T-helper 9 cell (primary cell): ENCODE data around the gene HSPA12B.

Experiments used
- DNase-seq: peaks from one replicate; pipeline ENCODE4 v3.0.0-alpha.2; 2020

The HSPA12B gene

DNA sequence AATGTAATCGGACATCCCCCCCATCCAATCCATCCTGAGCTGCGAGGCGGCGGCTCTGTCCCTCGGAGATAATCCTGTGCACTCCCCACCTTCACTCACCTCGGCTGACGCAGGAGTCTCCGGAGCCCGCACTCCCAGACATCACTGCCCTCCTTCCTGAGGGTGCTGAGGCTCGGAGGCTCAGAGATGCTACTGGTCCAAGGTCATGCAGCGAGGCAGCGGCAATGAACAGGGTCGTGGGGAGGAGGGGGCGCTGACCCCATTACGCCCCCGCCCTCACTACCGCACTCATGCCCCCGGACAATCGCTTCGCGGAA is 34.6 kb downstream of the HSPA12B start:
- no peak for DNase-seq

DNA sequence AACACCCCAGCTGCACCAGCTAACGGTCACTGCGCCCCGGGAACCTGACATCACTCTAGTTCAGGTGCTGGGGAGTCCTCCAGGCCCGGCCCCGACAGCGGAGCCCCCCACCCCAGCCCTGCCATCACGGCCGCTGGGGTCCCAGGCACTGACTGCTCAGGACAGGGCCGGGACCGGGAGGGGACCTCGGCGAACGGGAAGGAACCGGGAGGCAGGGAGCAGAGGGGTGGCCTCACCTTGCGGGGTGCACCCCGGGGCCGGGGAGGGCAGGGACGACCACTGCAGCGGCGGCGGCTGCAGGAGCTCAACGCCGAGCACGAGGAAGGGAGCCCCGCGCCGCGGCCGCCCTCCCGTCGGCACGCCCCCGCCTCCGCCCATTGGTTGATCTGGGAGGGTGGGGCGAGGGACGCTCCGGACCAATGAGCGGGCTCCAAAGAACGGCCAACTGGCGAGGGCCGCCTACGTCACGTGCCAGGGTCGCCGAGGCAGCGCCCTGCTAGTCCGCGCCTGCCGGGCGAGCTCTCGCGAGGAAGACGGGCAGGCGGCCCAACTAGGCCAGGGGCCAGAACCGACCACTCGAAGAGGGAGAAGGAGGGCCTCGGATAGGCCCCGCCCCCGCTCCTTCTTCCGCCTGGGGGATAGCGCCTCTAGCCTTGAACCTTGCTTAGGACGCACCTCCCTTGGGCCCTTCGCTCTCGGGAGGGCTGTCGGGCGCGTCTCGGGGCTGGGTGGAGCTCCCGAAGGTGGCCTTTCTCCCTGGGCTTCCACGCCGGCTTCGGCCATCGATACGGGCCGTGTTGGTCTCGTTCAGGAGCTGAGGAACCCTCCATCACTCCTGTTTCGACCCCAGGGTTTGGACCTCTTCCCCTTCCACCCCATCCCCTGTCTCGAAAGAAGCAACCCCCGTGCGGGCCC is 35.2 kb downstream of the HSPA12B start, which contains the start of gene ADISSP:
Gene ADISSP (minus strand): TSS at position 327 of the 915 bp plus-strand sequence. CDS start 7,653 bp downstream, outside the sequence.
- peak; percentile 94 for DNase-seq

DNA sequence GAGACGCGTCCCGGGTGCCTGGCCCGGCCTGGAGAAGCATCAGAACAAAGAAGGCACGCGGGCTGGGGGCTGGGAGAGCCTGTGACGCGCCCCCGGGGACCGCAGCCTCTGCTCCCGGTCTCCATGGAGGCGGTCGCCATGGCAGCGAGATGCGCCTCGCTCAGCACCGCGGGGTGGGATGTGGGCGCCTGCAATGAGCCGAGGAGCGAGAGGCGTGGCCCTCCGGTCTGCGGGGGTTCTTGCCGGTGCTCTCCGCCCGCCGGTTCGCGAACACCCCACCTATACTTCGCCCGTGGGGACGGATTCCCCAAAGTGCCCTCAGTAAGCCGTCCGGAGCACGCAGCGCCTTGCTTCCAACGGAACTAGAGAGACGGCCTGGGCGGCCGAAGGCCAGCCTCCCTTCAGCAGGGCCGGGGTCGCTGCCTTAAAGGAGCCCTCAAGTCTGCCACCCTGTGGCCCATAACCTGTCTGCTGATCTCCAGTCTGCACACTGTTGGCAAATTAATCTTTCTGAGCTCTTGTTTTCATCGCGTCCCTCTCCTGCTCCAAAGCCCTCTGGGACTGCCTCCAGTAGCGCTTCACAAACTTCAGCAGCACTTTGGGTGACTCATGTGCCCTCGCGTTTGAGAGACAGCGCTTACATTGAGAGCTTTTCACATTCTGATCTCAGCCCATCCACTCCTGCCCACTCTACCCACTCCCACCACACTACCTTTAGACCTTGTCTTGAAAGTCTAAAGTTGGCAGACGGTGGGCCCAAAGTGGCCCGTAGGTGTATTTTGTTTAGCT is 36.1 kb downstream of the HSPA12B start:
- DNase-seq: peak; percentile 86

DNA sequence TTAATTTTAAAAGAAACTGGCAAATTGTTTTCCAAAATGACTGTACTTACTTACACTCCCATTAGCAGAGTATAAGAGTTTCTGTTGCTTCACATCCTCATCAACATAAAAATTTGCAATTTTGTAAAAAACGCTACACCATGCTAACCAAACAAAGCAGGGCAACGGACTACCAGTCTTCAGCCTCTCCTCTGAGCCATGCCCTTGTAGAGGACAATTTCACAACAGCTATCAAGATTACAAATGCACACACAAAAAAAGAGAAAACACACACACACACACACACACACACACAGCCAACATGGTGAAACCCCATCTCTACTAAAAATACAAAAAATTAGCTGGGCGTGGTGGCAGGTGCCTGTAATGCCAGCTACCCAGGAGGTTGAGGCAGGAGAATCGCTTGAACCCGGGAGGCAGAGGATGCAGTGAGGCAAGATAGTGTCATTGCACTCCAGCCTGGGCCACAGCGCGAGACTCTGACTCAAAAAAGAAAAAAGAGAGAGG is 39.1 kb downstream of the HSPA12B start:
- no peak for DNase-seq

DNA sequence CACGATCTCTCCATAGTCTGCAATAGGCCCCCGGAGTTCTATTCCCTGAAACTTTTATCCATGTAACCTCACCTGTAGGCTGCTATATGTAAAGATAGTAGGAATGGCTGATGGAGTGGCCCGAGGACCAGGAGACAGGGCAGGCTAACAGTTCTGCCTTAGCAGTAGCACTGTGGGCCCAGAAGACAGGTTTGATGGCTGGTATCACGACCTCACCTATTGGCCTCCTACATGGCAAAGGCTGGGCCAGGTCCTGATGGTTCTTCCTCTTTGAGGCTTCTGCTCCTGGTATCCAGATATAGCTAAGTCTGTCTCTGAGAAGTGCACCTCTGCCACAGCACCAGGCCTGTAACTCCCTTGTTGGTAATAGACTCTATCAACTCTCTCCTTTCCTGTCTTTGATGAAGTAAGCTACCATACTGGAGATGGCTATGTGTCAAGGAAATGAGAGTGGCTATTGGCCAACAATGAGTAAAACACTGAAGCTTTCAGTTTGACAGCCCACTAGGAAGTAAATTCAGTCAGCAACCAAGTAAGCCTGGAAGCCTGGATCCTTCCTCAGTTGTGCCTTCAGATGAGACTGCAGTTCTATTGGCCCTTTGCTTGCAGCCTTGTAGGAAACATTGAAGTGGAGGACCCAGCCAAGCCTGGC is 43.1 kb downstream of the HSPA12B start:
- no peak for DNase-seq

DNA sequence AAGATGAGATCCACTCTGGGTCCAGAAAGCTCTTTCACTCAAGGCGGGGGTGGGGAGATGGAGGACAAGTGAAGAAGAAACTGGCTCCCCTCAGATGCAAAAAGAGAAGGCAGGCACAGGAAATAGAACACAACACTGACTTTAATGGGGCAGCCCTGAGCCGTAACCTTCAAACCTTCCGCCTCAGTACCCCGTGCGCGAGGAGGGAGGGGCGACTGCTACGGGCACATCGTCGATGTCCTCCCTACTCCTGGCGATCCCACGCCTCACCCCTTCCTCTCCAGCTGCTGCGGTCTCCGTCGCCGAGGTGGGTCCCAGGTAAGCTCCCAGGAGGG is 44.9 kb downstream of the HSPA12B start:
- no peak for DNase-seq

DNA sequence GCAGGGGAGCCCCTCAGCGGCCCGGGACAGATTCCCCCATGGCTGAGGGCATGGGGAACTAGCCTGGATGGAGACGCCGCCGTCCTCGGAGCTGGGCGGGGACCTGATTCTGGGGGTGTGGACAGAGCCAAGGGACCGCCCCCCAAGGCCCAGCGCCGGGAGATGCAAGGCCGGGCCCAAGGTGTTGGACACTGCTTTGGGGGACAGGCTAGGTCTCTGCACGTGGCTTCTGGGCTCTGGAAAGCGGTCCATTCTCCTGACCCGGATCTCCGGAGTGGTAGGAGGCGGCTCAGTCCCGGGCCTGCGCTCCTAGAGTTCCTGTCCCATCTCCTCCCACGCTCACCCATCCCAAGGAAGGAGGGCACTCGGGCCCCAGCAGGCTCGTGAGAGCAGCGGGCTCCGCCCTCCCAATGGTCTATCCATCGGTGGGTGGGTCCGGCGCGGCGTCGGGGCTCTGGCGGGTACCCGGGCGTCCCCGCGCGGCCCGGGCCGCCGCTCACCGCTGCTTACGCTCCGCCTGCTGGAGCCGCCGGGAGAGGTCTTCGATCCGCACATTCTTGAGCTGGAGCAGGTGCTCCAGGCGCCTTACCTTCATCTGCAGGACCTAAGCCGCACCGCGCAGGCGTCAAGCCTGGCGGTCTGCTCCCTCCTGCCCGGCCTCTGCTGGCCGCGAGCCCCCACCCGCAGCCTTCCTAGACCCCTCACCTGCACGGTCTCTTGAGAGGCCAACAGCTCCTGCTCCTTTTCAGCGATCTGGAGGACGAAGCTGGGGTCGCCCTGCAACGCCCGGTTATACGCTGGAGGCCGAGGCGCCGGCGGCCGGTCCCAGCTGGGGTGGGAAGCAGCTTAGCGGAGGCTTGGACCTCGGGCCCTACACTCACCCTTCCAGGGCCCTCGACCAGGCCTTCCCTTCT is 45.5 kb downstream of the HSPA12B start:
- no peak for DNase-seq

DNA sequence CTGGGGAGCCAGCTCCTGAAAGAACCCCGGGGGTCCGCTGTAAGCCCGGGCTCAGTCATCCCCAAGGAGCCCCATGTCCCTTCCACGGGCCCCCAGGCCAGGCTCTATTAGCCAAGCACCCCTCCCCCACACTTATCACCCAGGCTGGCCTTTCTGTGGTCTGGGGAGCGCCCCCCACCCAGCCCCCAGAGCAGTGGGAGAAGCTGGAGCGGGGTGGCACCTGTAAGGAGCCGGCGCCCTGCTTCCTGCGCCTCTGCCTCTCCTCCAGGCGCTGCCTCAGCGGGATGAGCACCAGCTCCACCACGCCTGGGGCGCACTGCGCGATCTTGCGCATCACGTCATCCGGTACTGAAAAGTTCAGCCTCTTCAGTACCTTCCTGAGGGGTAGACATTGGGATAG is 46.5 kb downstream of the HSPA12B start:
- no peak for DNase-seq

DNA sequence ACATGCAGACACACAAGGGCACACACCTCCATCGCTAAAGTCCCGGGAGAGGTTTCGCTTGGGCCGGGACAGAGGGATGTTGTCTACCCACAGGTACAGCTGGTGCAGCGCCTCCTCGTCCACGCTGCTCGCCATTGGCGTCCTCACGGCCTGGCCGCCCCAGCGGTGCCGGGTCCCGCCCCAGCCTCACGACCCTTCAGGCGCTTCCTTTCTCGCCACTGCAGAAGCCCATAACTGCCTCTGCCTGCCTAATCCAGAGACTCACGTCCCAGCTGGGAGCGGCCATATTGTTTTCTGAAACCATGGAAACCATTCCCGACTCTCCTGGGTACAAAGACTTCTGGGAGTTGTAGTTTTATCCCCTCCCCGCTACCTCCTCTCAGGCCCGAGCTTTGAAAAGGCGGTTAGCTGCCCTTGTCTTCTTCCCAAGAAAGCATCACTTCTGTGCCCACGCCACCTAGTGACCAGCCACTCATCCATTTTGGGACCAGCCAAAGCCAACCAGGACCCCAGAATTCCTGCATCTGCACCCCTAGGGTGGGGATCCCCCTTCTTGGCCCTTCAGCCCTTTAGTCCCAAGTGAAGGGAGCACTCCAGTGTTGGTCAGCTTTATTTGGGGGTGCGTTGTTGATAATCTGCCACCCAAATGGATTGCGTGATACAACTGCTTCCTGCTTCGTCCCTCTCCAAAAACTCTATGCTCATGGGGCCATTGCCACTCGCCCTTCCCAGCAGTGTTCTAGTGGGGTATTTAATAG is 48.8 kb downstream of the HSPA12B start, which contains the start of gene SPEF1:
Gene SPEF1 (minus strand): TSS at position 296 of the 758 bp plus-strand sequence. CDS start 161 bp downstream, at position 135.
- DNase-seq: no peak

DNA sequence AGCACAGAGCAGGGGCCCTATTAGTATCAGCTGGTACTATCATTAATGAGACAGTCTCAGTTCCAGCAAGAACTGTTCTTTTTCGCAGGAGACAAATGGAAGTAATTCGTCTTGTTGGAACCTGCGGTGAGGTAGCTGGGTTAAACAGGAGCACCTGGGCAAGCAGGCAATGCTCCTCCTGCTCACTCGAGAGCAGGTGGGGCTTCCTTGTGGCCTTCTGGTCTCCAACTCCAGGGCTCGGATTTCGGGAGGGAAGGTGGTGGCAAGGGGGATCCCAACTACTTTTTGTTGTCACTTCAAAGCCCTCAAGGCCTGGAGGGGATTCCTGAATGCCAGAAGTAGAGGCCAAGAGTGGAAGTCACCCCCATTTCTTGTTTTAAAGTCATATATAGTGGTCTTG is 50.1 kb downstream of the HSPA12B start:
- DNase-seq: no peak

DNA sequence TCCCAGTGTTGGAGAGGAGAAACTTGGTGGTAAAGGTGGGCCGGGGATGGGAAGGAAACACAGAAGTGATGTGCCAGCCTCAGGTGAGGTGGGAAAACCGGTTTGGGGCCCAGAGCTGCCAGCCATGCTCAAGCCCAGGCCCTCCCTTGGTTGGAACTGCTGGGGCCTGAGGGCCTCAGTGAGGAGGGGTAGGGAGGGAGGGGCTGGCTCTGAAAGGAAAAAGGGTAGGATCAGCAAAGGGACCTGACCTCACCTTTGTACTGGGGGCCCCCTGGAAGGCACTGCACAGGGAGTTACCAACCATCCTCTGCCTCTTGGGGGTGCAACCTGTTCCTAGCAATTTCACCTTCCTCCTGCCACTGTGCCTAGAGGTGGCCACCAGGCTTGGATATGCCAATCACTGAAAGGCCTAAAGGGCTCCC is 50.6 kb downstream of the HSPA12B start:
- no peak for DNase-seq

DNA sequence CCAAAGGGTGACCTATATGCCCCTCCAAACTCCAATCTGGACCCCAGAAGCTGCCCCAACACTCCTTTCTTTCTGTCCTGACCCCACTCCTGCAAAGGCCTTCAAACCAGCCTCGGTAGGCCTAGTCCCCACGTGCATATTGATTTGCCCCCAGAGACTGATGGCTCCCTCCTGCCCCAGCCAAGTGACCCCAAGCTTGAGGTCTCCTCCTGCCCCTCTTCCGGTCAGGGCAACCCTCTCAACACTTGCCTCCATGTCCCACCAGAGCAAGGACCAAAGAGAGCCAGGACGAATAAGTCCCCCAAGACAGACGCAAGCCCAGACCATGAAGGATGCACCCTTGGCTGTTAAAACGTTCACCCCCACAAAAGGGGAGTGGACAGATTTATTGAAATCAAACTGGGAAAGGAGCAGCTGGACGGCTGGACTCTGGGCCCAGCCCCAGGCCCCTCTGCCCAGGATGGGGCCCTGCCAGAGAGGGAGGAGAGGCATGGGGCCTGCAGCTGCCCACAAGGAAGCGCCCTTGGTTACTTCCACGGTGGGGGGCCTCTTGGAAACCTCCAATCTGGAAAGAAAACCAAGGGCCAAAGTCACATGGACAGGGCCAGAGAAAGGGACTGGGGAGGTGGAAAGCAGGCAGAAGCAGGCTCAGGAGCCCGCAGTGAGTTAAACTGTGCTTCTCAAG is 51.2 kb downstream of the HSPA12B start:
- no peak for DNase-seq

DNA sequence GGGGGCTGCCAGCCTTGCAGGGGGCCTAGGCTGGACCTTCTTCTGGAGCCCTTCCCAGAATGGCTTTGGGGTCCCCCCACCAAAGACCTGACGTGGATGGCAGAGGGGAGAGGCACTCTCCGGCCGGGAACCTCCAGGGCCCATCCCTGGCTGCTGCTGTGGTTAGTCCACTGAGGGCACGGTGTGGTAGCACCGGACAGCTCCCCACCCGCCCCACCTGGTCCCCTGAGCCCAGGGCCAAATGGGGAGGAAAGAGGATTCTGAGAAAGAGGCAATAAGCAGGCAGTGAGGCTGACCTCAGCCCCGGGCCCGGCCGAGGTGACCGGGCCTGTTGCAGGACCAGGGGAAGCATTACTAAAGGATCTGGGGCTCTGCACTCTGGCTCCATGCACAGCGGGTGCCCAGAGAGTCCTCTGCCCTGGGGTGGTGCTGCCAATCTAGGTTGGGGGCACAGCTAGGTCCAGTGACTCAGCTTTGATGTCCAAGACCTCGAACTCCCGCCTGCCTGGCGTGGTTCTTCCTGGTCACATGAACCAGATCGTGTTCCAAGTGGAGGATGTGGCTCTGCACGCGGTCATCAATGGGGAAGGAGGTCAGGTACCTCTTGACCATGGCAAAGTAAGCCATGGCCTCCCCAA is 51.9 kb downstream of the HSPA12B start:
- no peak for DNase-seq

DNA sequence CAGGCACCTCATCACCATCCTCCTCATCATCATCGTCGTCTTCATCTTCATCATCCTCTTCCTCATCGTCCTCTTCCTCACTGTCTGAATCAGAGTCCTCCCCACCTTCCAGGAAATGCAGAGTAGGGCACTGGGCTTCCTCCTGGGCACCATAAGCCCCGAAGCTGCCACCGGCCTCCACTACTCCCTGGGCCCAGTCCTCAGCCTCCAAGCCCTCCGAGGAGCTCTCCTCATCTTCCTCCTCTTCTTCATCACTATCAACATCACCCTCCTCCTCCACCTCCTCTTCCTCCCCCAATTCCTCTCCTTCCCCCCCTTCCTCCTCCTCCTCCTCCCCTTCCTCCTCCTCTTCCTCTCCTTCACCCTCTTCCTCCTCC is 52.4 kb downstream of the HSPA12B start:
- DNase-seq: no peak

DNA sequence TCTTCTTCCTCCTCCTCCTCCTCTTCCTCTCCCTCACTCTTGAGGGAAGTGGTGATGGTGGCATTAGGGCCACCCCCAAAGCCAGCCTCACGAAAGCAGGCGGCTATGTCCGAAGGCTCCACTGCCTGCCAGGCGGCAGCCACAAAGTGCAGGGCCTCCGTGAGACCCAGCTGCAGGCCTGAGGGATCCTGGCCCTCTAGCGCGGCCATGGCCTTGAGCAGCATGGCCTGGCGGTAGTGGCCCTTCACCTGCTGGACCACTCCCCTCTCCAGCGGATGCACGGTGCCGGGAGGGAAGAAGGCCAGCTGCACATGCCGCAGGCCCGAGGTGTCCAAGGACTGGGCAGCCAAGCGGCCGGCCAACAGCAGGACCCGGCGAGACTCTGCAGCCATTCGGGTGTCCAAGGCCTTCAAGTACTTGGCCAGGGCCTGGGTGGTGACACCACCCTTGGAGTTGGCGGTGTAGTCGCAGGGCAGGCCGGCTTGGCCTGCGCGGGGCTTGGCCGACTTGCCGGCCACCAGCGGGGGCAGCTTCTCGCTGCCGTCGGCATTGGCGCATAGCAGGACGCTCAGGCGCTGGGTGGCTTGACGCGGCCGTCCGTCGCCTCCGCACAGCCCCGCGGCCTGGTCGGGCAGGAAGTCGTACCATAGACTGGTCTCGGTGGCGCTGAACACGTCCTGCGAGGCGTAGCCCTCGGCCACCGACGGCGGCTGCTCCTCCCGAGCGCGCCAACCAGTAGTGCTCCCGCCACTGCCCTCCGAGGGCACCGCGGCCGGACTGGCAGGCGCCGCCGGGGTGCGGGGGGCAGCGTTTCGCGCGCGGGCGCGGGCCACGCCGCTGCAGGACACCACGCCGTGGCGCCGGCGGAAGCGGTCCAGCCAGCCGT is 53.0 kb downstream of the HSPA12B start:
- DNase-seq: no peak

DNA sequence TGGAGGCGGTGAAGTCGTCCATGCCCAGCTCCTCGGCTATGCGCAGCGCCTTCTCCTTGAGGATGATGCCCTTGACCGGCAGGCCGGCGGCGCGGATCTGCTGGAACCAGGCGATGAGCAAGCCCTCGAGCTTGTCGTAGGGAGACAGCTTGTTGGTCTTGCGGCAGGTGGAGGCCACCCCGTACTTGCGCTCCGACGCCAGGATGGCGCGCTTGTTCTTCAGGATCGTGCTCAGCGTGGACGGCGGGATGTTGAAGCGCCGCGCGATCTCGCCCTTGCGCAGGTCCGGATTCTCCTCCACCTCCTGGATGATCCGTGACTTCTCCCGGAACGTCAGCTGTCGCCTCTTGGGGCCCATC is 53.6 kb downstream of the HSPA12B start:
- DNase-seq: peak; percentile 28

DNA sequence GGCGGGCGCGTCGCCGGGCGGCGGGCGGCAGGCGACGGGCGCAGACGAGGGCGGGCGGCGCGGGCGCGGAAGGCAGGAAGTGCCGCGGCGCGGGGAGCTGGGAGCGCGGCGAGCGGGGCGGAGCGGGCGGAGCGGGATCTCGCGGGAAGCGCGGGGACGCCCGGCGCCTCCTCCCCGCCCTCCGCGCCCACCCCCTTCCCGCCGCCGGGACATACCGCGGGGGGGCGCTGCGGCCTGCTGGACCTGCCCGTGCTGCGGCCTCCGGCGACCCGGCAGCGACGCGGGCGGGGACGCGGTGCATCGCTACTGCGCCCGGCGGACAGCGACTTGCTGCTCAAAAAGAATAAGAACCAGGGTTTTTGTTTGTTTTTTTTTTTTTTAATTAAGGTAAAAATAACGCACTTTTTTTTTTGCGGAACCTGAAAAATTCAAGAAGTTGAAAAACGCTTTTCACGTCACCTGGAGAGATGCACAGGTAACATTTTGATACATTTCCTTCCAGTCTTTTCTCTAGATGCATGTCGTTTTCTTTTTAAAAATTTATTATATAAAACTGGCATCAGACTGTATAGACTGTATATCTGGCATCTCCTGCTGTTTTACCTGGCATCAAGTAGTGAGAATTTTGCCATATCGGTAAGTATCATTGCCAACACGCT is 54.3 kb downstream of the HSPA12B start, which contains the start of gene CENPB:
Gene CENPB (minus strand): TSS at position 76 of the 659 bp plus-strand sequence. CDS start 257 bp downstream, outside the sequence.
- peak; percentile 92 for DNase-seq

DNA sequence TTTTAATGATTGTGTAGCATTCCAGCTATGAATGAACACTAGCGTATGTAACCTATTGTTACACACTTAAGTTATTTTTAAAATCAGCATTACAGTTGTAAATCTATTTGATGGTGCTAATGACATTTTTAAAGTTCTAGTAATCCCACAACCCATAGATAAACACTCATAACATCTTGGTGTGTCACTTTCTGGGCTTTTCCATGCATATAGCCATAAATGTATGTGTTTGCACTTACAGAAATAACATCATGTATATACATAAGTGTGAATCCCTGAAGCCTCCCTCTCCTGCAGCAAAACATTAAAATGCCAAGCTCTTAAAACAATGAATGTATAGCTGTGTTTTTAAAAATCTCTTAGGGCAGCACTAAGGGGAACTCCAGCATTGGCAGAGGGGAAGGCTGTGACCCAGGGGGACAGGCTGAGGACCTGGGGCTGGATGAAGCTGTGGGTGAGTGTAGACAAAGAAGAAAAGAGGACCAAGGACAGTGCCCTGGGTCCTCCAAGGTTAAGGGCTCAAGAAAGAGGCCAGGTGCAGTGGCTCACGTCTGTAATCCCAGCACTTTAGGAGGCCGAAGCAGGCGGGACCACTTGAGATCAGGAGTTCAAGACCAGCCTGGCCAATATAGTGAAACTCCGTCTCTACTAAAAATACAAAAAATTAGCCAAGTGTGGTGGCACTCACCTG is 55.0 kb downstream of the HSPA12B start:
- no peak for DNase-seq
